ENCODE measurements around the gene CCHCR1.

Gene CCHCR1

GRCh38 chr6:31126396-31127175 lies 31.0 kb downstream of the CCHCR1 start:
- DNase-seq (ENCODE audit: low read depth), result no peak

GRCh38 chr6:31125586-31126363 lies 31.8 kb downstream of the CCHCR1 start:
- DNase-seq (ENCODE audit: low read depth), result no peak

GRCh38 chr6:31125162-31125561 lies 32.4 kb downstream of the CCHCR1 start:
- DNase-seq (ENCODE audit: low read depth), result no peak

GRCh38 chr6:31122791-31123706 lies 34.6 kb downstream of the CCHCR1 start:
- DNase-seq (ENCODE audit: low read depth), result no peak

GRCh38 chr6:31121131-31121790 lies 36.3 kb downstream of the CCHCR1 start:
- no peak for DNase-seq (ENCODE audit: low read depth)

- DNase-seq (ENCODE audit: low read depth), result no peak
Observed at GRCh38 chr6:31120151-31120915, 37.3 kb downstream of the CCHCR1 start, which contains the start of gene CDSN. Gene CDSN (minus strand): TSS chr6:31120446. CDS start chr6:31120419, 27 bp downstream.

GRCh38 chr6:31118178-31118577 lies 39.4 kb downstream of the CCHCR1 start:
- no peak for DNase-seq (ENCODE audit: low read depth)

GRCh38 chr6:31116661-31117385 lies 40.8 kb downstream of the CCHCR1 start:
- no peak for DNase-seq (ENCODE audit: low read depth)

GRCh38 chr6:31115941-31116560 lies 41.6 kb downstream of the CCHCR1 start:
- DNase-seq (ENCODE audit: low read depth), result no peak

- DNase-seq (ENCODE audit: low read depth), result no peak
Observed at GRCh38 chr6:31114970-31115849, 42.4 kb downstream of the CCHCR1 start.

GRCh38 chr6:31114541-31114878 lies 43.1 kb downstream of the CCHCR1 start, which contains the start of gene PSORS1C1:
Gene PSORS1C1 (plus strand): TSS chr6:31114800. CDS start chr6:31129633, 14,833 bp downstream.
- no peak for DNase-seq (ENCODE audit: low read depth)

GRCh38 chr6:31113861-31114540 lies 43.6 kb downstream of the CCHCR1 start:
- no peak for DNase-seq (ENCODE audit: low read depth)

GRCh38 chr6:31112478-31112877 lies 45.1 kb downstream of the CCHCR1 start, which contains the start of gene C6orf15:
Gene C6orf15 (minus strand): TSS chr6:31112575. CDS start chr6:31112555, 20 bp downstream.
- no peak for DNase-seq (ENCODE audit: low read depth)

- no peak for DNase-seq (ENCODE audit: low read depth)
Observed at GRCh38 chr6:31111712-31112111, 45.9 kb downstream of the CCHCR1 start.

GRCh38 chr6:31110825-31111582 lies 46.6 kb downstream of the CCHCR1 start:
- DNase-seq (ENCODE audit: low read depth), result no peak

GRCh38 chr6:31107052-31107451 lies 50.5 kb downstream of the CCHCR1 start:
- DNase-seq (ENCODE audit: low read depth), result no peak

GRCh38 chr6:31103136-31103535 lies 54.5 kb downstream of the CCHCR1 start:
- no peak for DNase-seq (ENCODE audit: low read depth)
